ENCODE data around the gene TSPAN16.

DNA sequence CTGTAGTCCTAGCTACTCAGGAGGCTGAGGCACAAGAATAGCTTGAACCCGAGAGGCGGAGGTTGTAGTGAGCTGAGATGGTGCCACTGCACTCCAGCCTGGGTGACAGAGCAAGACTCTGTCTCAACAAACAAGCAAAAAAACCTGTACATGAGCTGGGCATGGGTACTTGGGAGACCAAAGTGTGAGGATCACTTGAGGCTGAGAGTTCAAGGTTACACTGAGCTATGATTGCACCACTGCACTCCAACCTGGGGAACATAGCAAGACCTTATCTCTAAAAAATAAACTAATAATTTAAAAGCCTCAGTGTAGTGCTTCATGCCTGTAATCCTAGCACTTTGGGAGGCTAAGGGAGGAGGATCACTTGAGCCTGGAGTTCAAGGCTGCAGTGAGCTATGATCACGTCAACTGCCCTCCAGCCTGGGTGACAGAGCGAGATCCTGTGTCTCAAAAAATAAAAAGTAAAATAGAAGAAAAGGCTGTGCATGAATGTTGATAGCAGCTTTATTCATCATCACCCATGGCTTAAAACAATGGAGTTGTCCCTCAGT is 21.4 kb upstream of the TSPAN16 start:
- TF ChIP-seq, protein P1, sequence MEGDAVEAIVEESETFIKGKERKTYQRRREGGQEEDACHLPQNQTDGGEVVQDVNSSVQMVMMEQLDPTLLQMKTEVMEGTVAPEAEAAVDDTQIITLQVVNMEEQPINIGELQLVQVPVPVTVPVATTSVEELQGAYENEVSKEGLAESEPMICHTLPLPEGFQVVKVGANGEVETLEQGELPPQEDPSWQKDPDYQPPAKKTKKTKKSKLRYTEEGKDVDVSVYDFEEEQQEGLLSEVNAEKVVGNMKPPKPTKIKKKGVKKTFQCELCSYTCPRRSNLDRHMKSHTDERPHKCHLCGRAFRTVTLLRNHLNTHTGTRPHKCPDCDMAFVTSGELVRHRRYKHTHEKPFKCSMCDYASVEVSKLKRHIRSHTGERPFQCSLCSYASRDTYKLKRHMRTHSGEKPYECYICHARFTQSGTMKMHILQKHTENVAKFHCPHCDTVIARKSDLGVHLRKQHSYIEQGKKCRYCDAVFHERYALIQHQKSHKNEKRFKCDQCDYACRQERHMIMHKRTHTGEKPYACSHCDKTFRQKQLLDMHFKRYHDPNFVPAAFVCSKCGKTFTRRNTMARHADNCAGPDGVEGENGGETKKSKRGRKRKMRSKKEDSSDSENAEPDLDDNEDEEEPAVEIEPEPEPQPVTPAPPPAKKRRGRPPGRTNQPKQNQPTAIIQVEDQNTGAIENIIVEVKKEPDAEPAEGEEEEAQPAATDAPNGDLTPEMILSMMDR (IDR thresholded peaks at IDR 0.05) = no peak
- no peak for TF ChIP-seq POLR2A (IDR thresholded peaks at IDR 0.05)
